Lung (tissue), 12 donors: Measurements from ENCODE around the gene FCN3. TPM values are rescaled to one million over a fixed set of nuclear protein-coding genes. Genes with fewer than 3 reads are reported as not detected.
A peak's percentile ranks its signal among the peaks of the same experiment; 100 is the strongest.

Experiments
- ATAC-seq: fragments of 200-7000 bp; cut with Tn5 transposase; one replicate; pipeline ENCODE4 v1.9.1; 2020; ENCODE audit warnings: moderate number of reproducible peaks; ENCODE audit not compliant: insufficient read depth, low FRiP score
- DNase-seq, 3 donors: peaks; one replicate each; pipeline ENCODE4 v3.0.0-alpha.2; 2013 to 2017
- H3K27ac ChIP-seq, 2 donors: one replicate each; pipeline ENCODE4 v1.5.1; 2013; ENCODE audit warnings: mild to moderate bottlenecking in 2 of 2, moderate library complexity in 2 of 2, control low read depth in 1 of 2, inconsistent platforms in 1 of 2, low read depth in 1 of 2, low read length in 1 of 2
- H3K27me3 ChIP-seq, 3 donors: one replicate each; pipeline ENCODE4 v1.5.1; 2013; ENCODE audit warnings: low read length in 2 of 3; ENCODE audit not compliant: control insufficient read depth in 3 of 3, insufficient read depth in 3 of 3
- H3K36me3 ChIP-seq, 4 donors: one replicate each; pipeline ENCODE4 v1.5.1; 2013; ENCODE audit warnings: low read length in 4 of 4, mild to moderate bottlenecking in 1 of 4, moderate library complexity in 1 of 4; ENCODE audit not compliant: control insufficient read depth in 4 of 4, insufficient read depth in 4 of 4
- H3K4me1 ChIP-seq, 5 donors: one replicate each; pipeline ENCODE4 v1.5.1; 2013; ENCODE audit warnings: low read length in 5 of 5, mild to moderate bottlenecking in 2 of 5, moderate library complexity in 1 of 5; ENCODE audit not compliant: control insufficient read depth in 5 of 5, insufficient read depth in 5 of 5
- H3K4me3 ChIP-seq: one replicate; pipeline ENCODE4 v1.5.1; 2013; ENCODE audit warnings: mild to moderate bottlenecking, control low read depth, moderate library complexity
- H3K9ac ChIP-seq, 2 donors: one replicate each; pipeline ENCODE4 v1.5.1; 2013; ENCODE audit warnings: low read length in 2 of 2, control low read depth in 1 of 2; ENCODE audit not compliant: insufficient read depth in 1 of 2
- H3K9me3 ChIP-seq, 4 donors: one replicate each; pipeline ENCODE4 v1.5.1; 2013; ENCODE audit warnings: low read length in 3 of 4, mild to moderate bottlenecking in 1 of 4, moderate library complexity in 1 of 4; ENCODE audit not compliant: control insufficient read depth in 4 of 4, insufficient read depth in 3 of 4
- CTCF ChIP-seq: IDR thresholded peaks from 2 replicates; pipeline ENCODE4 v1.5.1; 2012; ENCODE audit warnings: mild to moderate bottlenecking; ENCODE audit errors: control extremely low read depth, extremely low read depth
- WGBS, 2 donors: extraction: QIAGEN DNeasy Blood & Tissue Kit; methylation state at CpG; one replicate each; pipeline ENCODE4 v1.1.7; 2013; 5-methylcytosine and 5-hydroxymethylcytosine counted together
- polyA plus RNA-seq, 2 donors: library from polyadenylated mRNA; stranded (reverse); fragments of 200-250 nt; gene quantifications; one replicate each; pipeline ENCODE4 v1.2.1, GENCODE V29; 2013
- total RNA-seq, 2 donors: library from RNA; depleted of rRNA in 1 of 2; stranded (reverse); fragments of >200 nt in 1 of 2; gene quantifications; one replicate each; pipeline ENCODE4 v1.2.1, GENCODE V29; 2014 to 2021
- donor health status: control.
- donor health status: control.
- donor health status: Bipolar disorder and iron deficiency.
- donor health status: healthy.
- donor health status: DM: yes; HTN: yes; CAD: no.

FCN3 gene
- total and polyA plus RNA-seq, 4 donors = 36.6 to 611 (median 470) TPM

GRCh38 chr1:27405074-27405473 lies 30.4 kb upstream of the FCN3 start:
- peak overlapping the region; percentile 25 to 43 for H3K27ac ChIP-seq
- no peak overlapping the region for H3K9ac ChIP-seq
- TF ChIP-seq CTCF = no peak
- peaks cover 0 to 28% (median 13%) of the 10 kb centered on the region in 5 donors for H3K4me1 ChIP-seq
- peak in 1 of 3 donors; percentile 41 for DNase-seq
- no peak overlapping the region for H3K4me3 ChIP-seq
- H3K36me3 ChIP-seq = peaks cover 6 to 33% (median 19%) of the 10 kb centered on the region in 4 donors
- WGBS, 2 donors = 67 to 70% methylated on average over 13 of the region's 13 CpGs
- H3K9me3 ChIP-seq = no peaks in the 10 kb centered on the region
- no peaks in the 10 kb centered on the region for H3K27me3 ChIP-seq
- ATAC-seq = no peak

GRCh38 chr1:27403931-27404330 lies 29.3 kb upstream of the FCN3 start:
- H3K27ac ChIP-seq = peak overlapping the region in 1 of 2 donors; percentile 23
- peaks cover 6 to 27% (median 17%) of the 10 kb centered on the region in 4 donors for H3K36me3 ChIP-seq
- H3K9ac ChIP-seq = no peak overlapping the region
- DNase-seq (no peak), ATAC-seq (no peak)
- H3K4me1 ChIP-seq = peaks cover 0 to 40% (median 20%) of the 10 kb centered on the region in 5 donors
- TF ChIP-seq CTCF = no peak
- no peaks in the 10 kb centered on the region for H3K27me3 ChIP-seq
- no peaks in the 10 kb centered on the region for H3K9me3 ChIP-seq
- no peak overlapping the region for H3K4me3 ChIP-seq

GRCh38 chr1:27403065-27403726 lies 28.6 kb upstream of the FCN3 start:
- ATAC-seq (no peak), DNase-seq (peak; percentile 75 to 80 (median 76))
- Histone ChIP-seq H3K27me3 (no peaks in the 10 kb centered on the region), H3K36me3 (peaks cover 1 to 20% (median 14%) of the 10 kb centered on the region in 4 donors), H3K4me1 (peaks cover 0 to 44% (median 23%) of the 10 kb centered on the region in 5 donors), H3K9me3 (no peaks in the 10 kb centered on the region), H3K9ac (no peak overlapping the region), H3K4me3 (no peak overlapping the region), H3K27ac (peak overlapping the region; percentile 21 to 82)
- TF ChIP-seq CTCF = no peak
- WGBS, 2 donors = 18 to 46% methylated on average over 24 of the region's 24 CpGs

- H3K4me3 ChIP-seq = no peak overlapping the region
- peak overlapping the region in 1 of 2 donors; percentile 4 for H3K9ac ChIP-seq
- 21 to 24% methylated on average over 8 of the region's 8 CpGs for WGBS, 2 donors
- peak overlapping the region; percentile 21 to 82 for H3K27ac ChIP-seq
- peaks cover 0 to 12% (median 6%) of the 10 kb centered on the region in 4 donors for H3K36me3 ChIP-seq
- DNase-seq = peak in 2 of 3 donors; percentile 69 to 73
- peaks cover 0 to 44% (median 23%) of the 10 kb centered on the region in 5 donors for H3K4me1 ChIP-seq
- peak; percentile 59 for ATAC-seq
- H3K27me3 ChIP-seq = no peaks in the 10 kb centered on the region
- no peaks in the 10 kb centered on the region for H3K9me3 ChIP-seq
- peak; percentile 57 for TF ChIP-seq CTCF
Measured at GRCh38 chr1:27402349-27402754, 27.7 kb upstream of the FCN3 start.
